ENCODE data around the gene PTK7.

PTK7 gene

GRCh38 chr6:43170417-43170930 is 94.4 kb downstream of the PTK7 start:
- peak overlapping the region; percentile 95 for H3K27ac ChIP-seq
- H3K4me3 ChIP-seq (ENCODE audit: low read depth in 1 of 2, low read length in 1 of 2) = peak overlapping the region; percentile 89 to 91
- H3K4me1 ChIP-seq (ENCODE audit: control insufficient read depth in 1 of 2, insufficient read depth in 1 of 2, low read depth in 1 of 2, low read length in 1 of 2) = peaks cover 39 to 41% of the 10 kb centered on the region in 2 experiments
- H3K9me3 ChIP-seq = no peaks in the 10 kb centered on the region
- no peak for TF ChIP-seq CTCF (IDR thresholded peaks at IDR 0.05)
- H3K27me3 ChIP-seq = no peaks in the 10 kb centered on the region
- peaks cover 7% of the 10 kb centered on the region for H3K36me3 ChIP-seq

GRCh38 chr6:43170931-43171706 is 95.0 kb downstream of the PTK7 start, which contains the start of gene SRF:
Gene SRF, plus strand, starts transcription at chr6:43171269. Its CDS starts 388 bp downstream, at chr6:43171657.
- H3K4me3 ChIP-seq (ENCODE audit: low read depth in 1 of 2, low read length in 1 of 2) = peak within 1 kb of the TSS; percentile 89 to 91
- H3K27me3 ChIP-seq = no peaks in the 10 kb centered on the region
- peak within 1 kb of the TSS; percentile 95 for H3K27ac ChIP-seq
- peak; percentile 97 for TF ChIP-seq CTCF (IDR thresholded peaks at IDR 0.05)
- H3K9me3 ChIP-seq = no peaks in the 10 kb centered on the region
- H3K36me3 ChIP-seq = peaks cover 12% of the 10 kb centered on the region
- peaks cover 46 to 48% of the 10 kb centered on the region in 2 experiments for H3K4me1 ChIP-seq (ENCODE audit: control insufficient read depth in 1 of 2, insufficient read depth in 1 of 2, low read depth in 1 of 2, low read length in 1 of 2)

- no peaks in the 10 kb centered on the region for H3K27me3 ChIP-seq
- H3K27ac ChIP-seq = peak overlapping the region; percentile 95
- no peak for TF ChIP-seq CTCF (IDR thresholded peaks at IDR 0.05)
- H3K4me3 ChIP-seq (ENCODE audit: low read depth in 1 of 2, low read length in 1 of 2) = peak overlapping the region; percentile 89 to 91
- no peaks in the 10 kb centered on the region for H3K9me3 ChIP-seq
- H3K36me3 ChIP-seq = peaks cover 15% of the 10 kb centered on the region
- H3K4me1 ChIP-seq (ENCODE audit: control insufficient read depth in 1 of 2, insufficient read depth in 1 of 2, low read depth in 1 of 2, low read length in 1 of 2) = peaks cover 51 to 53% of the 10 kb centered on the region in 2 experiments
Measured at GRCh38 chr6:43171707-43172103, 95.6 kb downstream of the PTK7 start.

GRCh38 chr6:43172104-43173007 is 96.2 kb downstream of the PTK7 start:
- Histone ChIP-seq H3K27ac (peak overlapping the region; percentile 95), H3K4me3 (ENCODE audit: low read depth in 1 of 2, low read length in 1 of 2) (peak overlapping the region; percentile 89 to 91), H3K36me3 (peaks cover 15% of the 10 kb centered on the region), H3K4me1 (ENCODE audit: control insufficient read depth in 1 of 2, insufficient read depth in 1 of 2, low read depth in 1 of 2, low read length in 1 of 2) (peaks cover 53 to 56% of the 10 kb centered on the region in 2 experiments), H3K27me3 (no peaks in the 10 kb centered on the region), H3K9me3 (no peaks in the 10 kb centered on the region)
- no peak for TF ChIP-seq CTCF (IDR thresholded peaks at IDR 0.05)

GRCh38 chr6:43173591-43174262 is 97.6 kb downstream of the PTK7 start:
- Histone ChIP-seq H3K9me3 (no peaks in the 10 kb centered on the region), H3K27me3 (no peaks in the 10 kb centered on the region), H3K36me3 (peaks cover 24% of the 10 kb centered on the region), H3K4me1 (ENCODE audit: control insufficient read depth in 1 of 2, insufficient read depth in 1 of 2, low read depth in 1 of 2, low read length in 1 of 2) (peaks cover 53 to 56% of the 10 kb centered on the region in 2 experiments), H3K27ac (peak overlapping the region; percentile 95), H3K4me3 (ENCODE audit: low read depth in 1 of 2, low read length in 1 of 2) (peak overlapping the region; percentile 75 to 89)
- TF ChIP-seq CTCF (IDR thresholded peaks at IDR 0.05) = no peak

Measured in neutrophil (primary cell).